GM12864 (cell line): ENCODE measurements around the gene SCG5.

Experiments used
- DNase-seq: peaks from one replicate; pipeline ENCODE4 v3.0.0-alpha.2; 2011; ENCODE audit warnings: low read depth
- H3K4me3 ChIP-seq: 2 replicates; pipeline ENCODE4 v1.5.1; 2011; ENCODE audit warnings: mild to moderate bottlenecking, low read depth, low read length, control low read depth
- TF ChIP-seq, protein P1 (sequence below): IDR thresholded peaks from 2 replicates; pipeline ENCODE4 v1.5.1; 2011; ENCODE audit warnings: low read depth, mild to moderate bottlenecking, moderate library complexity, low read length, control low read depth, inconsistent platforms; ENCODE audit errors: missing control alignments

The SCG5 gene

DNA sequence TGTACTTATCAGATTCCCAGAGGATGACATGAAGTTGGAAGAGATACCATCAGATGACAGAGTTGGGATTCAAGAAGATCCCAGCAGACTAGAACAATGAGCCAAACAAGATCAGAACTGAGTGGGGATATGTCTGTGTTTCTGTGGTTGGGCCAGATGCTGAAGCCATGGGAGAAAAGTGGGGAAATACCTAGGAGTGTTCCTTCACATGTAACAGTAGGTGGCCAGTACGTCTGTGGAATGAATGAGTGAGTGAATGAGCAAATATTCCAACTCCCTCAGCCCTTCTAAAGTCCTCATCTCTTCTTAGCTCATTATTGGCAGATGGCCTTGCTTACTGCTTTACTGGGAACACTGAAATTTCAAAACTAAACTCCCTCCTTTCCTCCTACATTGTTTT, 44.1 kb downstream of the SCG5 start:
- no peak overlapping the region for H3K4me3 ChIP-seq
- DNase-seq, result no peak
- TF ChIP-seq, protein P1, sequence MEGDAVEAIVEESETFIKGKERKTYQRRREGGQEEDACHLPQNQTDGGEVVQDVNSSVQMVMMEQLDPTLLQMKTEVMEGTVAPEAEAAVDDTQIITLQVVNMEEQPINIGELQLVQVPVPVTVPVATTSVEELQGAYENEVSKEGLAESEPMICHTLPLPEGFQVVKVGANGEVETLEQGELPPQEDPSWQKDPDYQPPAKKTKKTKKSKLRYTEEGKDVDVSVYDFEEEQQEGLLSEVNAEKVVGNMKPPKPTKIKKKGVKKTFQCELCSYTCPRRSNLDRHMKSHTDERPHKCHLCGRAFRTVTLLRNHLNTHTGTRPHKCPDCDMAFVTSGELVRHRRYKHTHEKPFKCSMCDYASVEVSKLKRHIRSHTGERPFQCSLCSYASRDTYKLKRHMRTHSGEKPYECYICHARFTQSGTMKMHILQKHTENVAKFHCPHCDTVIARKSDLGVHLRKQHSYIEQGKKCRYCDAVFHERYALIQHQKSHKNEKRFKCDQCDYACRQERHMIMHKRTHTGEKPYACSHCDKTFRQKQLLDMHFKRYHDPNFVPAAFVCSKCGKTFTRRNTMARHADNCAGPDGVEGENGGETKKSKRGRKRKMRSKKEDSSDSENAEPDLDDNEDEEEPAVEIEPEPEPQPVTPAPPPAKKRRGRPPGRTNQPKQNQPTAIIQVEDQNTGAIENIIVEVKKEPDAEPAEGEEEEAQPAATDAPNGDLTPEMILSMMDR, result no peak

DNA sequence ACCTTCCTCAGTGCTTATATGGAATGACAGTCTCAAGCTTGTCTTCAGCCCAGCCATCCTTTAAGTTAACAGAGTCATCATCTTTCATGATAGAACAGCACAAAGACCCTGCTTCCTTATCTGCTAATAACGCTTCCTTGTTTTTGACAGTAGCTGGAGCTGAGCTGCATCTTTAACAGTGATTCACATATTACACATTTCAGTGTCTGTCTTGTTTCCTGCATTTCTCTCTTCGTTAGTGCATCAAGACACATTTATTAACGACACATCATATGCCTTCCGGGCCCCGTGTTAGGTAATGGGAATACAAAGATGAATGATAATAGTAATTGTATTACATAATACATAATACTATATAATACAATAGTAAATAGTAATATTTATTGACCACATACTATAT, 46.0 kb downstream of the SCG5 start:
- no peak overlapping the region for H3K4me3 ChIP-seq
- no peak for DNase-seq
- TF ChIP-seq, protein P1, result no peak

DNA sequence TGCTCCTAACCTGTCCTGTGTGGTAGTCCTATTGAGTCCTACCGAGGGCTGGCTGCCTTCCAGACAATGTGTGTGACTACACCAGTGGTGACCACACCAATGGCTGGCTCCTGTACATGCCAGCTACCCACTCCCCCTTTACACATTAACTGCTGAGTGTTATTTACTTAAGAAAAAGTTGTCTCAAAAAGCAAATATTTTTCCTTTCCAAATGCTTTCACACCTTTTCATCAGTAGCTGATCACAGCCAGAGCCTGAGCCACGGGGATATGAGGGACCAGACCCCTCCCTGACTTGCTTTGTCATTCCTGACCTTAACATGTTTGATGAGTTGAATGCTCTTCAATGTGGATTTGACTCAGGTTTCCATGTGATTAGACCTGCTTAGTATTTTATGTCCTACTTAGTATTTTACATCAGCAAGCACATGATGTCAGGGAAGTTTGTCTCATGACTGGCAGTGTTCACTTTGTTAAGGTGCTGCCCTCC, 46.7 kb downstream of the SCG5 start:
- no peak overlapping the region for H3K4me3 ChIP-seq
- TF ChIP-seq, protein P1, result no peak
- no peak for DNase-seq

DNA sequence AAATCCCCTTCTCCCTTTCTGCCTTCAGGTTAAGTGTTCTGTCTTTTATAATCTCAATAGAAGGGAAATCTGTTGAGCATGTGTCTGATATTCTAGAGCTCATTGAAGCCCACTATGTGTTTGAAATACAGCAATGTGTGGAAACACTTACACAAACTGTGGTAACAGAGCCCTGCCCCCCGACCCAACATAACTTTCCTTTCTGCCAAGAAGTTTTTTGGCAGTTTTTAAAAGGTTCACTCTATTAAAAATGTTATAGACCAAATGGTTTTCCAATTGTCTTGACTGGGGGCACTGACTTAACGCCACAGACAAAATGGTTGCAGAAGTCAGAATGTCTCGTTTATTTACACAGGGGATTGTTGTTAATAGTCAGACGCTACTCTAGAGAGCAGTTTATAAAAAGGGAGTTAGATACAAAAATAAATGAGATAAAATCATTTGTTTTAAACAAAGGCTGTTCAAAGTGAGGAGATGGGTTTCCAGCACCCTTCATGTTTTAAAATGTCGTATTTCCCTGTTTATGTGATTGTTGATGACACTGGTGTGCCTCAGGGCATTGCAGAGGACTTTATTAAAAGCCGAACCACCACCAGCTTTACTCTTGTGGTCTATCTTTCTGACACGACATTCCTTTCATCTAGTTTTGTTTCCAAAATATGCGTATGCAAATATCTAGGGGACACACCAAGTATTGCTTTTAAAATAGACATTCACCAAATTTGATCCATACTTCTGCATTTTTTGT, 49.6 kb downstream of the SCG5 start:
- TF ChIP-seq, protein P1, result no peak

DNA sequence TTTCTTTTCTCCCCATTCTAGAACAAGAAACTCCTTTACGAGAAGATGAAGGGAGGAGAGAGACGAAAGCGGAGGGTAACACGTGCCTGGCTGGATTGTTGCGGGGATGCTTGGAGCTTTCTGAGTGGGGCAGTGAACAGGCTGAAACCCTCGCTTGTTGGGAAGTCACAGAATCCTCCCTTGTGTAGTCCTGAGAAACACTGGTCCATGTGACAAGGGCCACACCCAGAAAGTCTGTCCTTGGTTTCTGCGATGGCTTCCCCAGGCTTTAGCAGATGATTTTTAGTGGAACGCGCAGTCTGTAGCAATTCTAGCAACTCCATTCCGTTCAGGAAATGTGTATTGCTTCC, 50.2 kb downstream of the SCG5 start:
- DNase-seq, result no peak
- TF ChIP-seq, protein P1, result no peak
- H3K4me3 ChIP-seq, result no peak overlapping the region

More for the DNA sequence above, 49.6 kb downstream of the SCG5 start:
- no peak overlapping the region for H3K4me3 ChIP-seq
- no peak for DNase-seq

DNA sequence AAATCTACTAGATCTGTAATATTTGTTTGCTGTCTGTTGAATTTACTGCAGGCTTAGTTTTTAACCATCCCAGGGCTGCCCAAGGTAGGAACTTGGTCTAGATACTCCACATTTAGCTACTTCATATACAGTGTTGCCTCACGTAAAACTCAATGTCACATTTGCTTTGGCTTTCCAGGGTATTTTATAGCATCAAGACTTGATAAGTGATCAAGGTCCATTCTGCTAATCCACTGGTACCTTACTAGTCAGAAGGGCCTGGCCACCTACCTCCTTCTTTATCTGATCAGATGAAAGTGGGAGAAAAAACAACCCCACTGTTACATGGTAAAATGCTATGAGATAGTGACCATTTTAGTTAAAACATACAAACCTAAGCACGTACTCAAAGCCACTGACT, 50.8 kb downstream of the SCG5 start:
- DNase-seq, result no peak
- TF ChIP-seq, protein P1, result no peak
- no peak overlapping the region for H3K4me3 ChIP-seq

DNA sequence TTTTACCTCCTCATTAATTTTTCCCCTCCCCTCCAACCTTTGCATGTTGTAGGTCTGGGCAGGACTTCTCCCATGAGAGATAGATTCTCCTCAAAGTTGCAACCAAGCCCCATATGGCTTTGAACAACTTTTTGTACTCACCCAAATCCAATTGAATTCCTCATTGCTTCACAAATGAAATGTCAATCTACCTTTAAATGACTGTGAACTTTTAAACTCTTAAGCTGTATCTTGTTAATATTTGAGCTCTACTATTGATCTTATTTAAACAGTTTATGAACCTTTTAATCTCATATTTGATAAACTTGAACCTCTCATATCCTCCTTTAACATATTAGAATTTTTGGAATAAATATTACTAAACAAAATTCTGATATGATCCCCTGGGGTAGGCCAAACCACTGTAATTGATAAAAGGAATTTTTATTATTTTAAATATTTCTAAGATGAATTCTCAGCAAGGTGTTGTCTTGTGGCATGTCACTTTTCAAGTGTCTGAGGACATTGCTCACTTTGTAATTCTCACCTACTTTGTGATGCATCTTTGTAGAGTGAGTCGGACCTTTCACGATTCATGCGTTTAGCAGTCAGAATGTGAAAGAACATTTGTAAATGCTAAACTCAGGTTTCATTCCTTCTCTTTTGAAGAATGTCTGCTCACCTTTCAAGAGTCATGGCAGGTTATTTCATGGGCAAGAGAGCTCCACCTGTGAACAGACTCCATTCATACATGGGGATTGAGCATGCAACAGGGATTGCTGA, 52.9 kb downstream of the SCG5 start:
- DNase-seq, result no peak
- TF ChIP-seq, protein P1, result no peak
- no peak overlapping the region for H3K4me3 ChIP-seq
